Retinal pigment epithelial cell (primary cell): ENCODE measurements around the gene GSPT1.

Source experiments
- DNase-seq: peaks from one replicate; pipeline ENCODE4 v3.0.0-alpha.2; 2010; ENCODE audit warnings: low read depth
- H3K4me3 ChIP-seq: 2 replicates; pipeline ENCODE4 v1.5.1; 2011; ENCODE audit warnings: mild to moderate bottlenecking, low read length, control low read depth, moderate library complexity
- CTCF ChIP-seq: conservative IDR thresholded peaks from 2 replicates; pipeline ENCODE4 v1.5.1; 2011; ENCODE audit warnings: low read depth, low read length, control low read depth, inconsistent platforms

Gene GSPT1

GRCh38 chr16:11907160-11907970 lies 8.4 kb downstream of the GSPT1 start:
- no peak for TF ChIP-seq CTCF
- no peak for DNase-seq
- no peak overlapping the region for H3K4me3 ChIP-seq

- no peak for DNase-seq
- TF ChIP-seq CTCF: no peak
- no peak overlapping the region for H3K4me3 ChIP-seq
Observed at GRCh38 chr16:11903906-11904305, 11.8 kb downstream of the GSPT1 start.

- no peak for TF ChIP-seq CTCF
- no peak overlapping the region for H3K4me3 ChIP-seq
- DNase-seq: no peak
Observed at GRCh38 chr16:11901091-11901490, 14.7 kb downstream of the GSPT1 start.

GRCh38 chr16:11896486-11897176 lies 19.1 kb downstream of the GSPT1 start:
- TF ChIP-seq CTCF: no peak
- H3K4me3 ChIP-seq: no peak overlapping the region

GRCh38 chr16:11893571-11893970 lies 22.2 kb downstream of the GSPT1 start:
- no peak for TF ChIP-seq CTCF
- DNase-seq: no peak

More at GRCh38 chr16:11896486-11897176, 19.1 kb downstream of the GSPT1 start:
- peak; percentile 43 for DNase-seq

GRCh38 chr16:11892761-11893160 lies 23.0 kb downstream of the GSPT1 start:
- no peak for TF ChIP-seq CTCF
- no peak overlapping the region for H3K4me3 ChIP-seq
- DNase-seq: no peak

More at GRCh38 chr16:11893571-11893970, 22.2 kb downstream of the GSPT1 start:
- H3K4me3 ChIP-seq: no peak overlapping the region
